NCI-H82 (cell line): ENCODE results near the gene SPEG.

Source experiments
- DNase-seq: peaks from one replicate; lab custom pipeline; 2025; lab: John Stamatoyannopoulos, UW

Gene SPEG

GRCh38 chr2:219480004-219480403 lies 45.4 kb downstream of the SPEG start:
- no peak for DNase-seq

DNA sequence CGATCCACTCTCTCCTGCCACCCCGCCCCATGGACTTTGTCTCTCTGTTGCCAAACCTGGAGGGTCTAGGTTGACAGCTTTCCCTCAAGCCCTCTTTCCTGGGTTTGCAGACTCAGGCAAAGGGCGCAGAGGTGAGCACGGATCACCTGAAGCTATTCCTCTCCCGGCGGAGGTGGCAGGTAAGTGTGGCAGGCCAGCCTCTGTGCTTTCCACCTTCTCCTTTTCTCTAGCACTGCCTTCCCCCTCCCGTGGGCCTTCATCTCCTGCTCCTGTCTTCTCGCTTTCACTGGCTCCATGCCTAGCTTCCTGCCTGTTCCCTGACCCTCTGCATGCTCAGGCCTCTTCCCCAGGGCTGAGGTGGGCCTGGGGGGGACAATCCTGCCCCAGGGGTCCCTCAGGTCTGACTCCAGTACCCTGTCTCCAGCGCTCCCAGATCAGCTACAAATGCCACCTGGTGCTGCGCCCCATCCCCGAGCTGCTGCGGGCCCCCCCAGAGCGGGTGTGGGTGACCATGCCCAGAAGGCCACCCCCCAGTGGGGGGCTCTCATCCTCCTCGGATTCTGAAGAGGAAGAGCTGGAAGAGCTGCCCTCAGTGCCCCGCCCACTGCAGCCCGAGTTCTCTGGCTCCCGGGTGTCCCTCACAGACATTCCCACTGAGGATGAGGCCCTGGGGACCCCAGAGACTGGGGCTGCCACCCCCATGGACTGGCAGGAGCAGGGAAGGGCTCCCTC lies 48.2 kb downstream of the SPEG start:
- DNase-seq: no peak

GRCh38 chr2:219483451-219484342 lies 49.1 kb downstream of the SPEG start:
- peak; percentile 28 for DNase-seq

GRCh38 chr2:219484343-219485200 lies 49.9 kb downstream of the SPEG start:
- no peak for DNase-seq

- DNase-seq: no peak
Observed at GRCh38 chr2:219485201-219485580, 50.5 kb downstream of the SPEG start.

GRCh38 chr2:219486380-219486959 lies 51.8 kb downstream of the SPEG start:
- peak; percentile 56 for DNase-seq

DNA sequence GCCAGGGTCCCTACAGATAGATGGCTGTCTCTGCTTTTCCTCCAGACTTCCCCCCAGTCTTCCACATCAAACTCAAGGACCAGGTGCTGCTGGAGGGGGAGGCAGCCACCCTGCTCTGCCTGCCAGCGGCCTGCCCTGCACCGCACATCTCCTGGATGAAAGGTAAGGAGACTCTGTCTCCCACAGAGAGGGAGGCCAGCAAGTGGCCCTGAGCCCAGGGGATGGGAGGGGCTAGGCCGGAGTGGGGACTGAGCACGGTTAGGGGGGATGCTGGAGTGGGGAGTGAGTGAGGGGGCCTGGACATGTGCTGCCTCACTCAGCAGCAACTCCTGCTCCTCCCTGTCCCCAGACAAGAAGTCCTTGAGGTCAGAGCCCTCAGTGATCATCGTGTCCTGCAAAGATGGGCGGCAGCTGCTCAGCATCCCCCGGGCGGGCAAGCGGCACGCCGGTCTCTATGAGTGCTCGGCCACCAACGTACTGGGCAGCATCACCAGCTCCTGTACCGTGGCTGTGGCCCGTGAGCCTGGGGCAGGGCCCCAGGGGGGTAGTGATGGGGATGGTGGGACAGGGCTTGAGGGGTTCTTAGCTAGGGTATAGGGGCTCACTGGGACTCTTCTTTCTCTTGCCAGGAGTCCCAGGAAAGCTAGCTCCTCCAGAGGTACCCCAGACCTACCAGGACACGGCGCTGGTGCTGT lies 53.7 kb downstream of the SPEG start:
- no peak for DNase-seq

- DNase-seq: no peak
Observed at GRCh38 chr2:219488844-219489194, 54.2 kb downstream of the SPEG start.

GRCh38 chr2:219489315-219489714 lies 54.7 kb downstream of the SPEG start:
- DNase-seq: no peak

DNA sequence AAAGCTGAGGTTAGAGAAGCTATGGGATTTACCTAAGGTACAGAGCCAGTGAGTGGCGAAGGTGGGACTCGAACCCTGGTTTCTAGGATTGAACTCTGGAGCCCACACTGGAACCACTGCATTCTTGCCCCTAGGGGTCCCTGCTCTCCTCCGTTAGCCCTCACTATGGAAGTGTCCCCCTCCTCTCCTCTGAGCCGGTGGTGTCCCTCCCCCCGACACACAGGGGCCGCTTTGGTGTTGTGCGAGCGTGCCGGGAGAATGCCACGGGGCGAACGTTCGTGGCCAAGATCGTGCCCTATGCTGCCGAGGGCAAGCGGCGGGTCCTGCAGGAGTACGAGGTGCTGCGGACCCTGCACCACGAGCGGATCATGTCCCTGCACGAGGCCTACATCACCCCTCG lies 55.5 kb downstream of the SPEG start:
- peak; percentile 34 for DNase-seq

DNA sequence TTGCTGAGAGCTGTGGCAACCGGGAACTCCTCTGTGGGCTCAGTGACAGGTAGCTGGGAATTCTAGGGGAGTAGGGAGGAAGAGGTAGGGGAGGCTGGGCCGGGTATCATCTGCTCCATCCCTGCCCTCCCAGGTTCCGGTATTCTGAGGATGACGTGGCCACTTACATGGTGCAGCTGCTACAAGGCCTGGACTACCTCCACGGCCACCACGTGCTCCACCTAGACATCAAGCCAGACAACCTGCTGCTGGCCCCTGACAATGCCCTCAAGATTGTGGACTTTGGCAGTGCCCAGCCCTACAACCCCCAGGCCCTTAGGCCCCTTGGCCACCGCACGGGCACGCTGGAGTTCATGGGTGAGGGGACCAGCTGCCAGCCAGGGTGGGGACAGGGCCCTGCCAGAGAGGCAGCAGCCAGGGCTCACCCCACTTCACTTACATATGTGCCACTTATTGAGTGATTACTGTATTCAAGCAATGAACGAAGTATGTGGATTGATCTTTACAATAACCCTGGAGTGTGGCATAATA lies 56.0 kb downstream of the SPEG start:
- DNase-seq: no peak

DNA sequence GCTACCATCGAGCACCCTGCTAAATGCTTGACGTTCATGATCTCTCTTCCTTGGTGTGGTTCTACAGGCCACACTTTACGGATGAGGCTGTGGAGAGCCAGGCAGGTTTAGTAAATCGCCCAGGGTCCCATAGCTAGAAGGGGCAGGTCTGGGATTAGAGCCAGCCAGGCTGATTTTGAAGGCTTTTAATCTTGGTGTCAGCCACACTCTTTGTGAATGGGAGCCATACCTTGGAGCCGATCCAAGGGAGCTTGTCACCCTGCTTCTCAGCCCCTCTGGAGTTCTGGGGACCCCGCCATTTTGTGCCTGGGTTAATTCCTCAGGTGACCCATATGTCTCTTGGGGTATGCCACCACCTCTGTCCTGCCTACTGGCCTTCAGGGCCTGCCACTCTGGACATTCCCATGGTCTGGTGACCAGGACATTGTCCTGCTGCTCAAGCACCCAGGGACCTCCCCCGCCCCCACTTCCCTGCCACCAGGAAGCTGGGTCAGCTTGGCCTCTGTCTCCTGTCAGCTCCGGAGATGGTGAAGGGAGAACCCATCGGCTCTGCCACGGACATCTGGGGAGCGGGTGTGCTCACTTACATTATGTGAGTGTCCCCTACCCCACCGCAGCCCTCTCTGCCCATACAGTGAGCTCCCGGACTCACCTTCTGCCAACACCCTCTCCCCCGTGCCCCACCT lies 56.8 kb downstream of the SPEG start:
- peak; percentile 48 for DNase-seq

DNA sequence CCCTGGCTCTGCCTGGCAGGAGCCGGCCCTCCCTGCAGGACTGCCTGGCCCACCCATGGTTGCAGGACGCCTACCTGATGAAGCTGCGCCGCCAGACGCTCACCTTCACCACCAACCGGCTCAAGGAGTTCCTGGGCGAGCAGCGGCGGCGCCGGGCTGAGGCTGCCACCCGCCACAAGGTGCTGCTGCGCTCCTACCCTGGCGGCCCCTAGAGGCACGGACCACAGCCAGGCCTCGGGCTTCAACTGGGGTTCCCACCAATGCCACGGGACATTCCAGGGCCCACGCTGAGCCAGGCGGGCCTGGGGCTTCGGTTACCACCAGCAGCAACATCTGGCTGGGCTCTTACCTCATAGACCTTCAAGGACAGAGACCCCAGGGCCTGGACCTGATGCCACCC lies 57.9 kb downstream of the SPEG start:
- no peak for DNase-seq

DNA sequence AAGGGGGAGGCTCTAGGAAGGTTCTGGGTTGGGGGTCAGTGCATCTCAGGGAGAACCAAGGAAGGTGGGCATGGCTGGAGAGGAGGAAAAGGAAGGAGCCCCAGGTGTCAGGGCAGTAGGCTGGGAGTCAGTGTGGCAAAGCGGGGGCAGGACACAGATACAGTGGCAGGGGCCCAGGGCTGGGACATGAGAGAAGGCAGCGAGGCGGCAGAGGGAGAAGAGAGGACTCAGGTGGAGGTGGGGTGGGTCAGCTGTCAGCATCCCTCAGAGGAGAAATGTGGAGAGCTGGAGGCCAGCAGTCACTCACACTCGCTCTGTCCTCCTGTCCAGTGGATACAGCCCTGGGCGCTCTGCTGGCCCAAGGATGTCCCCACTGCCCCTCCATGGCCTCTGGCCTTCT lies 58.4 kb downstream of the SPEG start:
- no peak for DNase-seq

GRCh38 chr2:219494952-219495530 lies 60.4 kb downstream of the SPEG start:
- no peak for DNase-seq

- DNase-seq: peak; percentile 95
Observed at GRCh38 chr2:219495531-219496122, 61.0 kb downstream of the SPEG start.

DNA sequence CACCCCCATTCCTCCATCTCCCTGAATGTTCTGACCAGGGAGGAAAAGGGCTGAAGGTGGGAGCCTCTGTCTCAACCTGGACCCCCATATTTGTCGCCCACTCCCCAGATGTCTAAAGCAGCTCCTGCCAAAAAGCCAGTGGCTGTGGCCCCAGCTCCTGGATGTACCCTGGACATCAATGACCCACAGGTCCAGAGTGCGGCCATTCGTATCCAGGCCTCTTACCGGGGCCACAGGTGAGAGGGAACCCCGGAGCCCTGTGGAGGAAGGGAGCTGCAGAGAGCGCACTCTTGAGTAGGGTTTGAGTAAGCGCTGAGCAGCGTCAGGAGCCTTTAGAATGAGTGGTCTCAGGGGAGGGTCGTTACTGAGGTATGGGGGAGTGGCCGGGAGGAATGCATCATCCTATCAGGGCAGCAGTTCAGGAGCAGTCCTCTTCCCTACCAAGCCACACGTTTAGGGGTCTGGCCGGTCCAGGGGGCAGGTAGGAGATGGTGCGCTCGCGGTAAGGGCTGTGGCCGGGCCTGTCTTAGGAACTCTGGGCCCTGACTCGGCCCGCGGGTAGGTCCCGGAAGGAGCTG lies 61.7 kb downstream of the SPEG start:
- no peak for DNase-seq

DNA sequence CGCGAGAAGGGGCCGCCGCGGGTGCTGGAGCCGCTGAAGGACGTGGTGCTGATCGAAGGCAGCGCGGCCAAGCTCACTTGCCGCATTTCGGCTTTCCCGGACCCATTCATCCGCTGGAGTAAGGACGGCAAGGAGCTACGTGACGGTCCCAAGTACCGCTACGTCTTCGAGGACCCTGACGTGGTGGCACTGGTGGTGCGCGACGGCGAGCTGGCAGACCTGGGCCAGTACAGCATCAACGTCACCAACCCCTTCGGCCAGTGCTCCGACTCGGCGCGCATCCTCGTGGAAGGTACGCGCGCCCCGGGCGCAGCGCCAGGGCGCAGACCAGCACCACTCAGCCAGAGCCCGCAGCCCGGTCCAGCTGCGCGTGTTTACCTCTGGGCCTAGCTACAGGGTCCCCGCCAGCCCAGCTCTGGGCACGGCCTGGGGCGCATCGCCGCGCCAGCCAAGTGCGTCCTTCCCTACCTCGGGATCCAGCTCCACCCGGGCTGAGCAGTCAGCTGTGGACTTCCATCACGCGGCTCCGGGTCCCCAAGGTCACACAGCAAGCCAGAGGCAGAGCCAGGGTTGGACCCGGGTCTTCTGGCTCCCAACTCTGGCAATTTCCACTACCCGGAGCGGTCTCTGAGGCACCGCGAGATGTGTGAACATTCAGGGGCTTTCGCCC lies 62.3 kb downstream of the SPEG start:
- no peak for DNase-seq
